Heart right ventricle (tissue), 16 donors: ENCODE measurements around the gene SMCHD1. TPM values are rescaled to one million over a fixed set of nuclear protein-coding genes. Genes with fewer than 3 reads are reported as not detected.

Experiments
- ATAC-seq, 8 donors: fragments of 200-7000 bp; cut with Tn5 transposase; one replicate each; pipeline ENCODE4 v1.9.1; 2020; ENCODE audit warnings: mild to moderate bottlenecking in 8 of 8, moderate library complexity in 8 of 8, moderate number of reproducible peaks in 1 of 8
- DNase-seq, 2 donors: peaks; one replicate each; pipeline ENCODE4 v3.0.0-alpha.2; 2020
- H3K27ac ChIP-seq, 10 donors: fragments of 200-600 bp; sonication (generic) in 2 of 10; one replicate each; pipeline versions ENCODE4 v1.5.0 to v1.8.0; 2020 to 2022; ENCODE audit warnings: mild to moderate bottlenecking in 3 of 10
- H3K27me3 ChIP-seq, 7 donors: fragments of 200-600 bp; one replicate each; pipeline ENCODE4 v1.8.0; 2021 to 2022; ENCODE audit warnings: mild to moderate bottlenecking in 2 of 7
- H3K36me3 ChIP-seq, 9 donors: fragments of 200-600 bp; sonication (generic) in 1 of 9; one replicate each; pipeline versions ENCODE4 v1.5.0 to v1.8.0; 2020 to 2022; ENCODE audit warnings: mild to moderate bottlenecking in 2 of 9
- H3K4me1 ChIP-seq, 9 donors: fragments of 200-600 bp; sonication (generic) in 1 of 9; one replicate each; pipeline versions ENCODE4 v1.5.0 to v1.8.0; 2020 to 2022; ENCODE audit warnings: mild to moderate bottlenecking in 4 of 9
- H3K4me3 ChIP-seq, 10 donors: fragments of 200-600 bp; sonication (generic) in 2 of 10; one replicate each; pipeline versions ENCODE4 v1.5.0 to v1.8.0; 2020 to 2022; ENCODE audit warnings: mild to moderate bottlenecking in 7 of 10, moderate library complexity in 2 of 10
- H3K9me3 ChIP-seq, 11 donors: fragments of 200-600 bp in 10 of 11; sonication (generic) in 2 of 11; one replicate each; pipeline versions ENCODE4 v1.5.0 to v1.8.0; 2013 to 2022; ENCODE audit warnings: mild to moderate bottlenecking in 2 of 11, control low read depth in 1 of 11, moderate library complexity in 1 of 11
- CTCF ChIP-seq, 9 donors: fragments of 200-600 bp; sonication (generic) in 2 of 9; IDR thresholded peaks; one replicate each; pipeline versions ENCODE4 v1.5.0 to v1.8.0; 2021 to 2022; ENCODE audit warnings: antibody characterized with exemption in 9 of 9, mild to moderate bottlenecking in 5 of 9, moderate library complexity in 1 of 9
- WGBS, 2 donors: extraction: QIAGEN DNeasy Blood & Tissue Kit; methylation state at CpG; one replicate each; pipeline ENCODE4 v1.1.7; 2013; ENCODE audit warnings: inconsistent platforms in 1 of 2; 5-methylcytosine and 5-hydroxymethylcytosine counted together
- intact Hi-C, 10 donors: fragments of 100-400 bp; cut with DNase I; formaldehyde crosslinking; loops; one replicate each; pipeline versions ENCODE4 v1.11.1 to v1.14.2; 2022
- polyA plus RNA-seq, 2 donors: library from polyadenylated mRNA; stranded (reverse); fragments of 200-250 nt; gene quantifications; one replicate each; pipeline ENCODE4 v1.2.3, GENCODE V29; 2013
- total RNA-seq, 10 donors: library from RNA; stranded (reverse); fragmentation: NEBNext Ultra II Directional in 3 of 10; extraction: Animal tissue kit (Norgen Biotek cat#: 25700) in 3 of 10; gene quantifications; one replicate each; pipeline versions ENCODE4 v1.2.1 to v1.2.4, GENCODE V29; 2021 to 2023
- donor health status: Arrhythmogenic right ventricular cardiomyopathy.
- donor health status: ischemic (EF 13 %, LVEDD 7.1; RV severe dilation, severe dysfunction).
- donor health status: healthy with polysubstance abuse.
- donor health status: DM: no; HTN: yes; CAD: no.
- donor health status: DM: no; HTN: no; CAD: no.
- donor health status: ischemic (EF 25% LVEDD 6.9; RV normal size, moderate dysfunction).
- donor health status: ischemic (EF 25% LVEDD 5.7; RV mildly dilated, moderate dysfunction).
- donor health status: healthy.
- donor health status: DM: yes; HTN: yes; CAD: no.
- donor health status: Ischemic cardiomyopathy.
- donor health status: ischemic (EF 35%, LVEDD 5.7; RV mildly dilated, moderate dysfunction).
- donor health status: nonischemic (EF 11% LVEDD 7.7; RV severe dilation, severe dysfunction).
- donor health status: DM: yes; HTN: yes; CAD: no.
- donor health status: PGD.
- donor health status: ischemic (EF 29% LVEDD 5.4; RV normal size, mild dysfunction).
- donor health status: nonischemic (EF 23%, LVEDD 6.1; RV moderate dilation, normal function).

The SMCHD1 gene
- total and polyA plus RNA-seq, 12 donors = 6.3 to 35.3 (median 30.3) TPM

DNA sequence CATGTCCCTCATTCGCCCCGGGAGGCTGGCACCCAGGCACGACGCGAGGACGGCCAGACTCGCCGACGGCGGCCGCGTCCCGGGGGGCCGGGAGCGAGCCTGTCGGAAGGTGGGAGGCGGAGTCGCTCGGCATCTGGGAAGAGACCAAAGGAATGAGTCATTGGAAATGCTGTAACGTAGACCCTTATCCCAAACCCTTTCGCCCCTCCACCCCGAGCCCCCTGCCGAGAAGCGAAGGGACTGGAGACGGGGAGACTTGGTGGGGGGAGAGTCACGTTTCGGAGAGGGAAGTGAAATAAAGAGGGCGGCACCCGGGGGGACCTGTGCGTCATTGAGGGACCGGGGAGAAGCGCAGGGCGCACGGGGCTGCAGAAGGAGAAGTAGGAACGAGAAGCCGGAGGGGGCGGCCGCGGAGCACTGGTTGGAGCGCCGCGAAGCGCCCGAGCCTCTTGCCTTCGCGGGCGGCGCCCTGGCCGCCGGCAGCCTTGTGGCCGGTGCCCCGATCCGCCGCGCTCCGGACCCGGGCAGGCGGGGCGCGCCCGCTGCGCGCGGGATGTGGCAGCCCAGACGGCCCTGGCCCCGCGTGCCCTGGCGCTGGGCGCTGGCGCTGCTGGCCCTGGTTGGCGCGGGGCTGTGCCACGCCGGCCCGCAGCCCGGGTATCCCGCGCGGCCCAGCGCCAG, 191.2 kb downstream of the SMCHD1 start, which contains the start of gene EMILIN2:
Gene EMILIN2, plus strand, starts transcription at position 371 of the 681 bp plus-strand sequence. Its CDS starts 183 bp downstream, at position 554.
- peak within 1 kb of the TSS; percentile 33 to 76 (median 58) for H3K4me3 ChIP-seq
- 0 to 1% methylated on average over 54 to 80 of the region's 80 CpGs for WGBS, 2 donors
- no peaks in the 10 kb centered on the region for H3K9me3 ChIP-seq
- H3K4me1 ChIP-seq = peaks cover 0 to 50% (median 26%) of the 10 kb centered on the region in 9 donors
- peak within 1 kb of the TSS in 9 of 10 donors; percentile 20 to 95 (median 73) for H3K27ac ChIP-seq
- ATAC-seq (peak; percentile 38 to 66 (median 45)), DNase-seq (peak; percentile 71 to 72)
- peaks cover 4 to 56% (median 29%) of the 10 kb centered on the region in 7 donors for H3K27me3 ChIP-seq
- intact Hi-C loops = loop anchor here in 4 of 10 donors (5.0 to 10.0 kb wide), 3 partner anchors 56 to 61 kb away; no protein-coding TSS in a partner anchor
- TF ChIP-seq CTCF (IDR thresholded peaks at IDR 0.05) = peak in 2 of 9 donors; percentile 4 to 6
- H3K36me3 ChIP-seq = peaks cover 0 to 2% (median 0%) of the 10 kb centered on the region in 9 donors

GRCh38 chr18:2847317-2848246, 192.1 kb downstream of the SMCHD1 start:
- TF ChIP-seq CTCF (IDR thresholded peaks at IDR 0.05) = peak in 3 of 9 donors; percentile 7 to 29 (median 25)
- H3K27me3 ChIP-seq = peaks cover 4 to 56% (median 29%) of the 10 kb centered on the region in 7 donors

DNA sequence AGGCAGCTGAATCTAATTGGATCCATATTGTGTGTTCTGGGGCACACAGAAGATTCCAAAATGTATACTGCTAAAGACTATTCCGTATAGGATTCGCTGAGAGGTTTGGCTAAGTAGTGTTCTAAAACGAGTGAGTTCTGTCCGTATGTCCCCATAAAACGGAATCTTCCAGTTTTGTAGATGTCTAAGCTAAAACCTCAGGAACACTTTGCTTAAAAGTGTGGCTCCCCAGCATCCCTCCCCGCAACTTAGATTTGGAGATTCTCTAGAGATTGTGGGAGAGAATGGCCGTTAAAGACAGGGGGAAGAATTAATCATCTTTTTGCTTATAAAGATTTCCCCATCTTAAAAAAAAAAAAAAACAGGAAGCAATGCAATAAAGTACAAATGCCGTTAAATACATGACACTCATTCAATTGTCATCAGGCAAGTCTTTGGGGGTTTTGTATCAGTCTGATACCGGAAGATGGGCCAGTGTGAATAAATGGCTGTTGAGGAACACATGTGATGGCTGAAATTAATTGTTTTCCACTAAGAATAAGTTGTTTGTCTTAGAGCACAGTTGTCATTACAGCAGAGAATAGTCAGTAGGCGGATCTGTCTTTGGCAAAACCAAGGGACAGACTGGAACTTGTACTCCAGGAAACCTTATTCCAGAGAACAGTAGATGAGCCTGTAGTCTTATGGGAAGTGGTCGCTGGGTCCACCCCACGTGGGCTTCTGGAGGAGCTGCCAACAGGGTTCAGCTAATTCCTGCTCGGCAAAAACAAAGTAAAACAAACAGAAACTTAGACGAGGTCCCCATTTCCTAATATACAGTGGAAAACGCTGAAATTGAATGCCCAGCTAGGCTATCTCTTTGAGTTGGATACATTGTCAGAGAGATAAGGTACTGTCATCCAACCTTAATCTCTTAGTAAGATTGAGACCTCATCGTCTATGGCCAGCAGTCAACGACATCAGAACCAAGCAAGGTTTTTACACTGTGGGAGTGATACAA, 193.0 kb downstream of the SMCHD1 start:
- no peak for DNase-seq
- peak overlapping the region; percentile 33 to 76 (median 58) for H3K4me3 ChIP-seq
- ATAC-seq = no peak
- H3K9me3 ChIP-seq = no peaks in the 10 kb centered on the region
- no peak for TF ChIP-seq CTCF (IDR thresholded peaks at IDR 0.05)
- peaks cover 4 to 56% (median 29%) of the 10 kb centered on the region in 7 donors for H3K27me3 ChIP-seq
- WGBS, 2 donors = 7 to 12% methylated on average over 17 of the region's 17 CpGs
- intact Hi-C loops = loop anchor here in 4 of 10 donors (5.0 to 10.0 kb wide), 3 partner anchors 54 to 59 kb away; no protein-coding TSS in a partner anchor
- peak overlapping the region in 8 of 10 donors; percentile 69 to 95 (median 74) for H3K27ac ChIP-seq
- H3K36me3 ChIP-seq = peaks cover 0 to 16% (median 0%) of the 10 kb centered on the region in 9 donors
- H3K4me1 ChIP-seq = peaks cover 0 to 46% (median 26%) of the 10 kb centered on the region in 9 donors

More at GRCh38 chr18:2847317-2848246, 192.1 kb downstream of the SMCHD1 start:
- Histone ChIP-seq H3K4me3 (peak overlapping the region; percentile 33 to 76 (median 58)), H3K9me3 (no peaks in the 10 kb centered on the region), H3K27ac (peak overlapping the region in 9 of 10 donors; percentile 20 to 95 (median 73)), H3K36me3 (peaks cover 0 to 10% (median 0%) of the 10 kb centered on the region in 9 donors), H3K4me1 (peaks cover 0 to 50% (median 26%) of the 10 kb centered on the region in 9 donors)
- peak in 1 of 2 donors; percentile 52 for DNase-seq
- WGBS, 2 donors = 1% methylated on average over 74 to 80 of the region's 80 CpGs
- intact Hi-C loops = loop anchor here in 4 of 10 donors (5.0 to 10.0 kb wide), 3 partner anchors 55 to 60 kb away; no protein-coding TSS in a partner anchor
- peak; percentile 43 to 86 (median 76) for ATAC-seq
